Measurements from ENCODE around the gene COQ7. TPM values are rescaled to one million over a fixed set of nuclear protein-coding genes. Genes with fewer than 3 reads are reported as not detected.

COQ7 gene
- total RNA-seq, 3 donors from 2014 or later (not counting 1 experiment from before 2014, with no cell fraction given): 16.3 to 17.9 (median 17.1) TPM

DNA sequence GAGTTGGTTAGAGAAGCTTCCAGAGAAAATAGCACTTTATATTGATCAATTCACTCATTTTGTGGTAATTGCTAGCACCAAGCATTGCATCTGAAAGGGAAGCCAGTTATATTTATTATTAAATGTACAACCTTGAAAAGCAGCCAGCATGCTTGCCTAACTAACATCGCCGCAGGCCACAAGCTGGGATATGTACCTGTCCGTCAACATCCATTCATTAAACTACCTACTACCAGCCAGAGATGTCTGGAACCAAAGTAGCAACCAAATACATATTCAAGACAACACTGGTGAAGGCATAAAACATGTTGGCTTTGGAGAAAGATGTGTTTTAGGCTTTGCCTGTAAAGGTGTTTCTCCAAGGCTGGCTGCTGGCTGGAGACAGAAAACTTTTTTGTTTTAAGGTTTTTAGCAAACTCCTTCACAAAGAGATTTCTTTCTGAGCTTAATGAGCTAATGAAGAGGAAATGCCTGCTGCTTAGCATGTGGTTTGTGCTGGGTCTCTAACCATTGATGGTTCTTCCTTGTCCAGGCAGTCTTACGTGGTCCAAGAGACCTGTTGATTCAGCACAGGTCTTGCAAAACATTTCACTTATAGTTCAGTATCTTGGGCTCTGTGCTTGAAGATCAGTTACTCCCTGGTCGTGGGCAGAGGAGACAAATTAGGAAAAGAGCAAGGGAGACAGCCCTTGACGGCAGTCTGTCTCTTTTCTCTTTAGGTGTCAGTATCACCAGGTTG, 49.5 kb downstream of the COQ7 start:
- peak overlapping the region; percentile 49 for H3K27ac ChIP-seq (ENCODE audit: low read length)
- H3K4me3 ChIP-seq (ENCODE audit: low read length): no peak overlapping the region
- intact Hi-C loops (cut with micrococcal nuclease): no loop called here
- H3K4me1 ChIP-seq (ENCODE audit: control insufficient read depth, insufficient read depth, low read length): peaks cover 29% of the 10 kb centered on the region
- TF ChIP-seq, protein P1, sequence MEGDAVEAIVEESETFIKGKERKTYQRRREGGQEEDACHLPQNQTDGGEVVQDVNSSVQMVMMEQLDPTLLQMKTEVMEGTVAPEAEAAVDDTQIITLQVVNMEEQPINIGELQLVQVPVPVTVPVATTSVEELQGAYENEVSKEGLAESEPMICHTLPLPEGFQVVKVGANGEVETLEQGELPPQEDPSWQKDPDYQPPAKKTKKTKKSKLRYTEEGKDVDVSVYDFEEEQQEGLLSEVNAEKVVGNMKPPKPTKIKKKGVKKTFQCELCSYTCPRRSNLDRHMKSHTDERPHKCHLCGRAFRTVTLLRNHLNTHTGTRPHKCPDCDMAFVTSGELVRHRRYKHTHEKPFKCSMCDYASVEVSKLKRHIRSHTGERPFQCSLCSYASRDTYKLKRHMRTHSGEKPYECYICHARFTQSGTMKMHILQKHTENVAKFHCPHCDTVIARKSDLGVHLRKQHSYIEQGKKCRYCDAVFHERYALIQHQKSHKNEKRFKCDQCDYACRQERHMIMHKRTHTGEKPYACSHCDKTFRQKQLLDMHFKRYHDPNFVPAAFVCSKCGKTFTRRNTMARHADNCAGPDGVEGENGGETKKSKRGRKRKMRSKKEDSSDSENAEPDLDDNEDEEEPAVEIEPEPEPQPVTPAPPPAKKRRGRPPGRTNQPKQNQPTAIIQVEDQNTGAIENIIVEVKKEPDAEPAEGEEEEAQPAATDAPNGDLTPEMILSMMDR (IDR thresholded peaks at IDR 0.05): no peak
- Mint-ChIP-seq H3K27me3 (ENCODE audit: low read depth in 2 of 2) (peaks cover 18 to 32% of the 10 kb centered on the region in 2 donors), H3K36me3 (no peaks in the 10 kb centered on the region), H3K27ac (peak overlapping the region in 1 of 2 donors; percentile 81), H3K4me3 (no peak overlapping the region), H3K9me3 (no peaks in the 10 kb centered on the region), H3K4me1 (peaks cover 6 to 19% of the 10 kb centered on the region in 2 donors)
- H3K9me3 ChIP-seq (ENCODE audit: control insufficient read depth, insufficient read depth, low read length): no peaks in the 10 kb centered on the region
- DNase-seq (peak in 1 of 2 donors; percentile 8), ATAC-seq (peak in 1 of 3 donors; percentile 24)
- WGBS (ENCODE audit: insufficient coverage): 65% methylated on average over 6 of the region's 6 CpGs
- no peaks in the 10 kb centered on the region for H3K27me3 ChIP-seq (ENCODE audit: control insufficient read depth, insufficient read depth, low read length)
- H3K36me3 ChIP-seq (ENCODE audit: control insufficient read depth, insufficient read depth, low read length): no peaks in the 10 kb centered on the region

DNA sequence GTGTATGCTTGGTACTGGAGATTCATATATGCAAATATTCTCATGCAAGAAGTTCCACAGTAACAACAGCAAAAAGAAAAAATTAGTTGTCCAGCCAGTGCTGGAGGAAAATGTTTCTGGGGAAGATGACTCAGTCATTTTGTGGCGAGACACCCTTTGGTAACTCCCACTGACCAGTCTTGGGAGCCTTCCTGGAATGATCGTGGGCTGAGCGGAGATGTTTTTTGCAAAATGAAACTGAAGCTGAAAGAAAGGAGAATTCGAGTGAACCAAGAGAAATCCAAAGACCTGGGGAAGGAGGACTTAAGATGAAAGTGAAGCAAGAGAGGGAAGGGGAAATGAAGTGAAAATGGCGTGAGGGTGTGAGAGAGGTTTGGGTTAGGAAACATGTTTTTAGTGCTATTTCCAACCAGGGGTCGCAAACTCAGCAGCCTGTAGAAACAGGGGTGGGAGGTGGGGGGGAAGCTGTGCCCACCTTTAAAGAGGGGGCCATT, 51.6 kb downstream of the COQ7 start:
- intact Hi-C loops (cut with micrococcal nuclease): no loop called here
- Histone ChIP-seq H3K36me3 (ENCODE audit: control insufficient read depth, insufficient read depth, low read length) (no peaks in the 10 kb centered on the region), H3K4me1 (ENCODE audit: control insufficient read depth, insufficient read depth, low read length) (peaks cover 25% of the 10 kb centered on the region), H3K4me3 (ENCODE audit: low read length) (peak overlapping the region; percentile 23), H3K27me3 (ENCODE audit: control insufficient read depth, insufficient read depth, low read length) (no peaks in the 10 kb centered on the region), H3K27ac (ENCODE audit: low read length) (peak overlapping the region; percentile 31), H3K9me3 (ENCODE audit: control insufficient read depth, insufficient read depth, low read length) (no peaks in the 10 kb centered on the region)
- Mint-ChIP-seq H3K36me3 (no peaks in the 10 kb centered on the region), H3K4me3 (no peak overlapping the region), H3K27me3 (ENCODE audit: low read depth in 2 of 2) (peaks cover 7 to 26% of the 10 kb centered on the region in 2 donors), H3K4me1 (peaks cover 6 to 19% of the 10 kb centered on the region in 2 donors), H3K9me3 (no peaks in the 10 kb centered on the region), H3K27ac (peak overlapping the region in 1 of 2 donors; percentile 81)
- DNase-seq (peak in 1 of 2 donors; percentile 17), ATAC-seq (peak in 1 of 3 donors; percentile 16)
- 23% methylated on average over 6 of the region's 6 CpGs for WGBS (ENCODE audit: insufficient coverage)
- TF ChIP-seq, protein P1 (IDR thresholded peaks at IDR 0.05): no peak

DNA sequence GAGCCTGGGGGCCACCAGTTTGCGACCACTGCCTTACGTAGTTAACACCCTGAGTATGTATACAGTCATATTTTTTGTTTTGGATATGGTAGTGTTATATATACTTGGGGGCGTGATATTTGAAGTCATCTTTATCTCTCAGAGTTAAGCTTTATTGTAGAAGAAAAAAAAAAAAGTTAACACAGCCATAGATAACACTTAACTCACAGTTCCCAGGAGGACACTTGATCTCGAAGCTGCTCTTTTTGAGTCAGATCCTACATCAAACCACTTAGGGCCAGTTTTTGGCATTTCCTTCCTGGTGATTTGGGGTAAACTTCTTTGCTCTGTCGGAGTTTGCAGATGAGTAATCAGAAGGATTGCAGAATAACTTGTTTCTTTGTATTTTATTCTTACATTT, 52.1 kb downstream of the COQ7 start:
- Histone ChIP-seq H3K4me3 (ENCODE audit: low read length) (no peak overlapping the region), H3K27me3 (ENCODE audit: control insufficient read depth, insufficient read depth, low read length) (no peaks in the 10 kb centered on the region), H3K4me1 (ENCODE audit: control insufficient read depth, insufficient read depth, low read length) (peaks cover 25% of the 10 kb centered on the region), H3K27ac (ENCODE audit: low read length) (peak overlapping the region; percentile 31), H3K9me3 (ENCODE audit: control insufficient read depth, insufficient read depth, low read length) (no peaks in the 10 kb centered on the region), H3K36me3 (ENCODE audit: control insufficient read depth, insufficient read depth, low read length) (no peaks in the 10 kb centered on the region)
- 55% methylated on average over 3 of the region's 5 CpGs for WGBS (ENCODE audit: insufficient coverage)
- H3K27ac Mint-ChIP-seq: peak overlapping the region in 1 of 2 donors; percentile 81
- no peak overlapping the region for H3K4me3 Mint-ChIP-seq
- ATAC-seq: peak in 1 of 3 donors; percentile 62
- no peaks in the 10 kb centered on the region for H3K36me3 Mint-ChIP-seq
- H3K27me3 Mint-ChIP-seq (ENCODE audit: low read depth in 2 of 2): peaks cover 7 to 26% of the 10 kb centered on the region in 2 donors
- no peaks in the 10 kb centered on the region for H3K9me3 Mint-ChIP-seq
- TF ChIP-seq, protein P1 (IDR thresholded peaks at IDR 0.05): no peak
- peaks cover 6 to 19% of the 10 kb centered on the region in 2 donors for H3K4me1 Mint-ChIP-seq
- peak in 1 of 2 donors; percentile 5 for DNase-seq
- intact Hi-C loops (cut with micrococcal nuclease): no loop called here

All from natural killer cell (primary cell).